Stomach (tissue), 9 donors: ENCODE data around the gene CDC14B. TPM values are rescaled to one million over a fixed set of nuclear protein-coding genes. Genes with fewer than 3 reads are reported as not detected.

Experiments used
- DNase-seq, 2 donors: peaks; one replicate each; pipeline versions ENCODE4 v3.0.0 to v3.0.0-alpha.2; 2013 to 2019
- H3K27ac ChIP-seq, 5 donors: fragments of 200-600 bp in 4 of 5; sonication (generic) in 4 of 5; one replicate each; pipeline ENCODE4 v1.5.1; 2013 to 2019; ENCODE audit warnings: mild to moderate bottlenecking in 1 of 5, moderate library complexity in 1 of 5
- H3K27me3 ChIP-seq, 3 donors: fragments of 200-600 bp; sonication (generic); one replicate each; pipeline ENCODE4 v1.5.1; 2017 to 2019; ENCODE audit warnings: mixed run types in 1 of 3
- H3K36me3 ChIP-seq, 4 donors: fragments of 200-600 bp; sonication (generic); 1 replicate in 3 of 4; 2 replicates in 1 of 4; pipeline ENCODE4 v1.5.1; 2016 to 2019
- H3K4me1 ChIP-seq, 4 donors: fragments of 200-600 bp; sonication (generic); one replicate each; pipeline ENCODE4 v1.5.1; 2016 to 2019
- H3K4me3 ChIP-seq, 4 donors: fragments of 200-600 bp; sonication (generic) in 3 of 4; one replicate each; pipeline ENCODE4 v1.5.1; 2016 to 2019; ENCODE audit warnings: mild to moderate bottlenecking in 1 of 4
- H3K9me3 ChIP-seq, 4 donors: fragments of 200-600 bp; sonication (generic); one replicate each; pipeline ENCODE4 v1.5.1; 2016 to 2019
- EP300 ChIP-seq: sonication (generic); formaldehyde crosslinking; IDR thresholded peaks from one replicate; pipeline ENCODE4 v1.6.1; 2017; ENCODE audit warnings: antibody characterized with exemption
- POLR2A ChIP-seq, 4 donors: fragments of 450-650 bp; IDR thresholded peaks; one replicate each; pipeline ENCODE4 v1.6.1; 2016; ENCODE audit warnings: antibody characterized with exemption in 4 of 4, control low read depth in 2 of 4, mild to moderate bottlenecking in 1 of 4, moderate library complexity in 1 of 4
- POLR2AphosphoS5 ChIP-seq, 3 donors: sonication (generic); formaldehyde crosslinking; IDR thresholded peaks; one replicate each; pipeline ENCODE4 v1.6.1; 2016; ENCODE audit warnings: antibody characterized with exemption in 3 of 3
- WGBS, 5 donors: extraction: QIAGEN DNeasy Blood & Tissue Kit in 3 of 5; methylation state at CpG; one replicate each; pipeline versions ENCODE4 v1.1.5 to v1.1.7; 2013 to 2018; 5-methylcytosine and 5-hydroxymethylcytosine counted together
- intact Hi-C: fragments of 100-400 bp; cut with DNase I; formaldehyde crosslinking; loops from one replicate; pipeline ENCODE4 v1.15.1; 2023; ENCODE audit warnings: low total_unique reads
- polyA plus RNA-seq, 3 donors: library from polyadenylated mRNA; stranded (reverse); fragments of 200-250 nt; gene quantifications; one replicate each; pipeline ENCODE4 v1.2.3, GENCODE V29; 2013
- total RNA-seq, 5 donors: library from RNA; depleted of rRNA; stranded (reverse); fragments of >200 nt; gene quantifications; one replicate each; pipeline versions ENCODE4 v1.1.0 to v1.2.3, GENCODE V29; 2014 to 2016
- TF ChIP-seq, protein P1 (sequence below), 7 experiments: fragments of 450-650 bp in 4 of 7; fragments of 200-600 bp in 3 of 7; sonication (generic) in 3 of 7; IDR thresholded peaks; one replicate each; pipeline ENCODE4 v1.5.1; 2016 to 2019; ENCODE audit warnings: antibody characterized with exemption in 7 of 7, control low read depth in 2 of 7, mild to moderate bottlenecking in 1 of 7
- donor health status: healthy with polysubstance abuse.
- donor health status: Bipolar disorder and iron deficiency.
- donor health status: healthy.

Gene CDC14B
- total and polyA plus RNA-seq, 8 donors = 4.1 to 31.9 (median 17.1) TPM

DNA sequence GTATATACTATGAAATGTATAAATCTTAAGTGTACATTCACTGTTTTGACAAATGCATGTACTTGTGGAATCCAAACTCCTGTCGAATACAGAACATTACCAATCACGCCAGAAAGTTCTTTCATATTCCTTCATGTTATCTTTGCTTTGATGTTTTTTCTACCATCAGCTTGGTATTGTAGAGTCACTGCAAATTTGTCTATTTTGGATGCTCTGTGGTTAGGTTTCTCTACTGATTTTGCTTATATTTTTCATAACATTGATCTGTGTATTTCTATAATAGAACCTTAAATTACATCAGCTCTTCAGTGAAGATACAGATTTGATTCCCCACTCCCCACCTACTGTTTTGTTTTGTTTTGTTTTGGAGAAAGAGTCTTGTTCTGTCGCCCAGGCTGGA is 138.9 kb downstream of the CDC14B start:
- 93 to 99% (median 96%) methylated on average over 3 of the region's 3 CpGs for WGBS, 5 donors
- no peaks in the 10 kb centered on the region for H3K9me3 ChIP-seq
- H3K27me3 ChIP-seq = no peaks in the 10 kb centered on the region
- intact Hi-C loops = no loop called here
- peaks cover 4 to 14% (median 5%) of the 10 kb centered on the region in 4 donors for H3K4me1 ChIP-seq
- no peak for DNase-seq
- H3K36me3 ChIP-seq = peaks cover 0 to 15% (median 13%) of the 10 kb centered on the region in 4 donors
- no peak for TF ChIP-seq POLR2A (IDR thresholded peaks at IDR 0.05)
- TF ChIP-seq EP300 = no peak
- TF ChIP-seq, protein P1, sequence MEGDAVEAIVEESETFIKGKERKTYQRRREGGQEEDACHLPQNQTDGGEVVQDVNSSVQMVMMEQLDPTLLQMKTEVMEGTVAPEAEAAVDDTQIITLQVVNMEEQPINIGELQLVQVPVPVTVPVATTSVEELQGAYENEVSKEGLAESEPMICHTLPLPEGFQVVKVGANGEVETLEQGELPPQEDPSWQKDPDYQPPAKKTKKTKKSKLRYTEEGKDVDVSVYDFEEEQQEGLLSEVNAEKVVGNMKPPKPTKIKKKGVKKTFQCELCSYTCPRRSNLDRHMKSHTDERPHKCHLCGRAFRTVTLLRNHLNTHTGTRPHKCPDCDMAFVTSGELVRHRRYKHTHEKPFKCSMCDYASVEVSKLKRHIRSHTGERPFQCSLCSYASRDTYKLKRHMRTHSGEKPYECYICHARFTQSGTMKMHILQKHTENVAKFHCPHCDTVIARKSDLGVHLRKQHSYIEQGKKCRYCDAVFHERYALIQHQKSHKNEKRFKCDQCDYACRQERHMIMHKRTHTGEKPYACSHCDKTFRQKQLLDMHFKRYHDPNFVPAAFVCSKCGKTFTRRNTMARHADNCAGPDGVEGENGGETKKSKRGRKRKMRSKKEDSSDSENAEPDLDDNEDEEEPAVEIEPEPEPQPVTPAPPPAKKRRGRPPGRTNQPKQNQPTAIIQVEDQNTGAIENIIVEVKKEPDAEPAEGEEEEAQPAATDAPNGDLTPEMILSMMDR (IDR thresholded peaks at IDR 0.05) = no peak
- no peak for TF ChIP-seq POLR2AphosphoS5 (IDR thresholded peaks at IDR 0.05)
- no peak overlapping the region for H3K27ac ChIP-seq
- H3K4me3 ChIP-seq = no peak overlapping the region

DNA sequence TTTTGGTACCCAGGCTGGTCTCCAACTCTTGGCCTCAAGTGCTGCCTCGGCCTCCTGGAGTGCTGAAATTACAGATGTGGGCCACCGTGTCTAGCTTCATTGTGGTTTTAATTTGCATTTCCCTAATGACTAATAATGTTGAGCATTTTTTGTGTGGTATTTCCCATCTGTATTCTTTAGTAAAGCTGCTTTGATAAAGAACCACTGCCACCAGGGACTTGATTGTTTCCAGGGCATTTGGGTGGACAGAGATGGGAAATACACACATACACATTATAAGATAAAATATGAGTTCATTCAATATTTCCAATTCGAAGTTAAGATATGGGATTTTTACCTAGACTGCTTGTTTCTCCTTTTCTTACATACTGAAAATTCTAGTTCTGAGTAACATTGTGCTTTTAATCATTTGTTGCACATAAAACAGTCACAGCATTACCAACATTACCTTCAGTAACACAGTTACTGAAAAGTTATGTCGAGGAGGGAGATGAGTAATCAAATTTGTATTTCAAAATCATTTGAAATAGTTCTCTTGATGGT is 140.7 kb downstream of the CDC14B start:
- Histone ChIP-seq H3K27me3 (no peaks in the 10 kb centered on the region), H3K9me3 (no peaks in the 10 kb centered on the region), H3K4me3 (no peak overlapping the region), H3K27ac (no peak overlapping the region), H3K4me1 (peaks cover 0 to 8% (median 0%) of the 10 kb centered on the region in 4 donors), H3K36me3 (peaks cover 0 to 17% (median 14%) of the 10 kb centered on the region in 4 donors)
- intact Hi-C loops = no loop called here
- 70 to 74% (median 71%) methylated on average over 4 of the region's 4 CpGs for WGBS, 5 donors
- TF ChIP-seq, protein P1 (IDR thresholded peaks at IDR 0.05) = no peak
- TF ChIP-seq EP300 (no peak), POLR2AphosphoS5 (IDR thresholded peaks at IDR 0.05) (no peak), POLR2A (IDR thresholded peaks at IDR 0.05) (no peak)
- no peak for DNase-seq

DNA sequence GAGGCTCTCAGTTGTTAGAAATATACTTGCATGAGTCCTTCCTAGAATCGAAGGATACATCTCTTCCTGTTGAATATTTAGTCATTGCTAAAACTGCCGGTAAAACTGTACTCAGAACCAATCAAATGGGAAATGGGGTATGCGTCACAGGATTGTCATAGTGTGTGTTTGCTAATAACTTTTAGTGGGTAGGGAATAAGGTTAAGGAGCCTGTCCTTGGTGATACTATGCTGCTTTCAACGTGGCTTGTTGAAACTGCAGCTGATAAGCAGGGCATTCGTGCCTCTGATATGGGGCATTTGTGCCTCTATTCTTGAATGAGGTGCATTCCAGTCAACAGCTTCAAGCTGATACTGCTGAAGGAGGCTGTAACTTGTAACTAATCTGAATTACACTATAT is 143.1 kb downstream of the CDC14B start:
- no peak overlapping the region for H3K4me3 ChIP-seq
- H3K9me3 ChIP-seq = no peaks in the 10 kb centered on the region
- intact Hi-C loops = no loop called here
- H3K4me1 ChIP-seq = peaks cover 0 to 8% (median 0%) of the 10 kb centered on the region in 4 donors
- DNase-seq = peak in 1 of 2 donors; percentile 86
- TF ChIP-seq POLR2AphosphoS5 (IDR thresholded peaks at IDR 0.05) (peak in 1 of 3 donors; percentile 47), POLR2A (IDR thresholded peaks at IDR 0.05) (no peak), EP300 (no peak)
- TF ChIP-seq, protein P1 (IDR thresholded peaks at IDR 0.05) = no peak
- no peaks in the 10 kb centered on the region for H3K27me3 ChIP-seq
- peaks cover 12 to 40% (median 37%) of the 10 kb centered on the region in 4 donors for H3K36me3 ChIP-seq
- H3K27ac ChIP-seq = peak overlapping the region in 1 of 5 donors; percentile 31
- WGBS, 5 donors = 24 to 55% (median 32%) methylated on average over 5 of the region's 5 CpGs

DNA sequence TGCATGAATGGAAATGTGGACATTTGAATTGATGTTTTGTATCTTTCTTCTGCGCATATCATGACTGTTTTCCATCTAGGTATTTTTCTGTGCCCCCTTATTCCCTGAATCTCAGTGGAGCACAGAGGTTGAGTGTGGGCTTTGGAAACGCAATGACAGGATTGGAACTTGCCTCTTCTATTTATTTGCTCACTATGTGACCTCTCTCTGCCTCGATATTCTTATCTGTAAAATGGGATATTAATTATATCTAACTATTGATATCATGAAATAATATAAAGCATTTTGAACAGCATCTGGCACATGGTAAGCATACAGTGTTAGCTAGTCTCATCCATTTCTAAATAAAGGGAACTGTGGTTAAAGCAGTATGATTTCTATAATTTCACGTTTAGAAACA is 143.6 kb downstream of the CDC14B start:
- 55 to 82% (median 67%) methylated on average over 4 of the region's 4 CpGs for WGBS, 5 donors

DNA sequence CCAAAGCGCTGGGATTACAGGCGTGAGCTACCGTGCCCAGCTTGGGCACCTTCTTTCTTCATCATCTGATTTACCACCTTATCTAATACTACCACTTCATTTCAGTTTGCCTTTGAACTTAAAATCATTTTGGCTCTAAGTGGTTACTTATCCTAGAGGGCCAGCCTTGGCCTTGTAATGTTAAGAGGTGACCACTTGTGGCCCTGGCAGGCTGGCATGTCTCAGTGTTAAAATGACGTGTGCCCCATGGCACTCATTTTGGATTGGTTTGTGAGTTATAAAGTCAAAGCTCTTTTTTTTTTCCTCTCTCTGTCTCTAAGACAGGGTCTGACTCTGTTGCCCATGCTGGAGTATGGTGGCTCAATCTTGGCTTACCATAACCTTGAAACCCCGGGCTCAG is 151.9 kb downstream of the CDC14B start:
- H3K27me3 ChIP-seq = no peaks in the 10 kb centered on the region
- H3K4me1 ChIP-seq = no peaks in the 10 kb centered on the region
- 93 to 97% (median 94%) methylated on average over 5 of the region's 5 CpGs for WGBS, 5 donors
- TF ChIP-seq EP300 (no peak), POLR2AphosphoS5 (IDR thresholded peaks at IDR 0.05) (no peak), POLR2A (IDR thresholded peaks at IDR 0.05) (no peak)
- TF ChIP-seq, protein P1 (IDR thresholded peaks at IDR 0.05) = no peak
- H3K27ac ChIP-seq = no peak overlapping the region
- no peak for DNase-seq
- peaks cover 20 to 78% (median 69%) of the 10 kb centered on the region in 4 donors for H3K36me3 ChIP-seq
- H3K9me3 ChIP-seq = no peaks in the 10 kb centered on the region
- no peak overlapping the region for H3K4me3 ChIP-seq
- intact Hi-C loops = no loop called here

More for the DNA sequence above, 143.6 kb downstream of the CDC14B start:
- no peak overlapping the region for H3K4me3 ChIP-seq
- no peak for DNase-seq
- H3K9me3 ChIP-seq = no peaks in the 10 kb centered on the region
- peaks cover 0 to 8% (median 0%) of the 10 kb centered on the region in 4 donors for H3K4me1 ChIP-seq
- intact Hi-C loops = no loop called here
- H3K36me3 ChIP-seq = peaks cover 12 to 46% (median 43%) of the 10 kb centered on the region in 4 donors
- no peaks in the 10 kb centered on the region for H3K27me3 ChIP-seq
- no peak for TF ChIP-seq POLR2AphosphoS5 (IDR thresholded peaks at IDR 0.05)
- H3K27ac ChIP-seq = no peak overlapping the region
